Activated CD8-positive, alpha-beta memory T cell treated with anti-CD3 and anti-CD28 coated beads, Interleukin-2, amount 50 U/mL, for 48 hours (primary cell): Measurements from ENCODE around the gene PCDHAC2.

ENCODE experiments used
- DNase-seq: peaks from one replicate; pipeline ENCODE4 v3.0.0-alpha.2; 2020

Gene PCDHAC2

GRCh38 chr5:140966293-140967225 is at the start of gene PCDHAC2:
PCDHAC2 (plus strand) TSS chr5:140966476; CDS start chr5:140966767, 291 bp downstream.
- DNase-seq, result no peak

- no peak for DNase-seq
These were observed 42.7 kb upstream of the PCDHAC2 start for GRCh38 chr5:140923601-140924000.

DNA sequence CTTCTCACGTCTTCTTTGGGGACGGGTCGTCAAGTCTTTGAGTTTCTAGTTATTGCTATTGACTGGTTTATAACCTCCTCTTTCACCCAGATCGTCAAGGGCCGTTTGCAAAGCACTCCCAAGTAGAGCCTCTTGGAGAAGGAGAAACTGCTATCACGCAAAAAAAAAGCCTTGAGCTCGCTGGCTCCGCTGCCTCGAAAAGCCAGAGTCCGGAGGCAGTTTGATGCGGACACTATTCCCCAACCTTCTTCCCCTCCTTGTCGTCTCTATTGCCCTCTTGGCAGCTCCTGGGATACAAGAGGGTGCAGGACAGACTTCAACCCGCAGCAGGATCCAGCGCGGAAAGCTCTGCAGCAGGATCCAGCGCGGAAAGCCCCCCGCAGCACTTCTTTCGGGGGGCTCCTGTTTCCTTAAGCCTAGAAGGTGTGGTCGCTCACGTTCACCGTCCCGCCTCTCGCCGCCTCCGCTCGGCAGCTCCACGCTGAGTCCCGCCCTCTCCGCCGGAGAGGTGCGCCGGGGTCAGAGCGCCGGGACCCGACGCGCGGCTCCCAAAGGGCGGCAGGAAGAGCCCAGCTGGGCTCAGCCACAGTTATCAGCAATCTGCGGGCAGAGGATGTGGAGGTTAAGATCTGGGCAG is 40.4 kb upstream of the PCDHAC2 start, which contains the start of gene PCDHAC1:
PCDHAC1 (plus strand) TSS at position 494 of the 637 bp plus-strand sequence. CDS start 594 bp downstream, outside the sequence.
- DNase-seq, result no peak

- DNase-seq, result peak; percentile 69
These were observed 39.6 kb upstream of the PCDHAC2 start for GRCh38 chr5:140926443-140927227.

DNA sequence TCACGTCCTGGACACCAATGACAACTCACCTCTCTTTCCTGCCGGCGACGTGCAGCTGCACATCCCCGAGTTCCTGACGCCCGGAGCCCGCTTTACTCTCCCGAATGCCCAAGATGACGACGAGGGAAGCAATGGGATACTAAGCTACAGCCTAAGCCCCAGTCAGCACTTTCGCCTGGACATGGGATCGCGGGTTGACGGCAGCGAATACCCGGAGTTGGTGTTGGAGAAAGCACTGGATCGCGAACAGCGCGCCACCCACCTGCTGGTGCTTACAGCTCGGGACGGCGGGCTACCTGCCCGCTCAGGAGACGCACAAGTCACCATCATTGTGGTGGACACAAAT is 39.1 kb upstream of the PCDHAC2 start:
- no peak for DNase-seq

- DNase-seq, result no peak
These were observed 31.2 kb upstream of the PCDHAC2 start for GRCh38 chr5:140934964-140935606.

- DNase-seq, result no peak
These were observed 19.7 kb upstream of the PCDHAC2 start for GRCh38 chr5:140946578-140946977.

DNA sequence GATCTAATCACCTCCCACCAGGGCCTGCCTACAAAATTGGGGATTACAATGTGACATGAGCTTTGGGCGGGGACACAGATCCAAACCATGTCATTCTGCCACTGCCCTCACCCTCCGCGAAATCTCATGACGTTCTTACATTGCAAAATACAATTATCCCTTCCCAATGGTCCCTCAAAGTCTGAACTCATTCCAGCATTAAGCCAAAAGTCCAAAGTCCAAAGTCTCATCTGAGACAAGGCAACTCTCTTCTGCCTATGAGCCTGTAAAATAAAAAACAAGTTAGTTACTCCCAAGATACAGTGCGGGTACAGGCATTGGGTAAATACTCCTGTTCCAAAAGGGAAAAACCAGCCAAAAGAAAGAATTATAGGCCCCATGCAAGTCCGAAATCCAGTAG is 14.6 kb upstream of the PCDHAC2 start:
- DNase-seq, result no peak

DNA sequence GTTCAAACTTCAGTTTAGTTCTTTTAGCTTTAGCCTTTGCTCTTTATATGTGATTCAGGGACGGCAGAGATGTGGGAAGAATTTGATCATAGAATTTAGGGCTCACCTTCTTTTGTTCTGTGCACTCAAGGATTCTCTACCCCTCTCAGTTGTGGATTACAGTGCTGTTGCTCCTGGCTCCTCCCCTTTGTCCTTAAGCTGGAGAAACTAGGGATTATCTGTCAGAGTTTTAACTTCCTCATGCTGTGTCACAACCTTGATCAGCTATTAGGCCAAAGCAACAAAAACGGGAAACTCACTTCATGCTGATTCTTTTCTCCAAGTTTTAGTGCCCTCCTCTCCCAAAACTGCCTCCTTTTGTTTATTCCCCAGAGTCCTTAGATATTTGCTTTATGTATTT is 13.0 kb upstream of the PCDHAC2 start:
- no peak for DNase-seq

GRCh38 chr5:140962190-140962589 is 4.1 kb upstream of the PCDHAC2 start:
- no peak for DNase-seq

- no peak for DNase-seq
These were observed 1.9 kb upstream of the PCDHAC2 start for GRCh38 chr5:140964356-140964755.

DNA sequence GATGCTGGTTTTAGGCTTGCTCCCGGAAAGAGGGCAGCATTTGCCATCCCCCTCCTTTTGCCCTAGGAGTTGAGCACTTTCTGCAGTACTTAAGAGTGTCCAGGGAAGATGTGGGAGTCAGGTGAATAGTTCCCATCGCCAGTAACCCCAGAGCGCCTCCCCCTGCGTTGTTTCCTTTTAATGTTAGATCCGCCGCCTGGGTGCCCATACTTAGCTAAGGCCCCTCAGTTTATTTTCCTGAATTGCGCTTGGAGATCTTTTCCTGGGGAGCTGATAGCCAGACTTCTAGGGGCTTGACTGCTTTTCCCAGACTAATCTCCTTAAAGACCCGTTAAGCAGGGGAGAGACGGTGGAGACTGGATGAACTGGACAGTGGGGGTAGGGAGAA is 377 bp upstream of the PCDHAC2 start:
- no peak for DNase-seq

DNA sequence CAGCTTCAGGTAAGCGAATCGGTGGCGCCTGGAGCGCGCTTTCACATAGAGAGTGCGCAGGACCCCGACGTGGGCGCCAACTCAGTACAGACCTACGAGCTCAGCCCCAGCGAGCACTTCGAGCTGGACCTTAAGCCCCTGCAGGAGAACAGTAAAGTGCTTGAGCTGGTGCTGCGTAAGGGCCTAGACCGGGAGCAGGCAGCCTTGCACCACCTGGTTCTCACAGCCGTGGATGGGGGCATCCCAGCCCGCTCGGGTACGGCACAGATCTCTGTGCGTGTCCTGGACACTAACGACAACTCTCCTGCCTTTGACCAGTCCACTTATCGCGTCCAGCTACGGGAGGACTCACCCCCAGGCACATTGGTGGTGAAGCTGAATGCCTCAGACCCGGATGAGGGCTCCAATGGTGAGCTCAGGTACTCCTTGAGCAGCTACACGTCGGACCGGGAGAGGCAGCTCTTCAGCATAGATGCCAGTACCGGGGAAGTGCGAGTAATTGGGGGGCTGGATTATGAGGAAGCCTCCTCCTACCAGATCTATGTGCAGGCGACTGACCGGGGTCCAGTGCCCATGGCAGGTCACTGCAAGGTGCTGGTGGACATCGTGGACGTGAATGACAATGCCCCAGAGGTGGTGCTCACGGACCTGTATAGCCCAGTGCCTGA is 1.1 kb downstream of the PCDHAC2 start:
- DNase-seq, result no peak

GRCh38 chr5:140969880-140970279 is 3.6 kb downstream of the PCDHAC2 start:
- DNase-seq, result no peak

DNA sequence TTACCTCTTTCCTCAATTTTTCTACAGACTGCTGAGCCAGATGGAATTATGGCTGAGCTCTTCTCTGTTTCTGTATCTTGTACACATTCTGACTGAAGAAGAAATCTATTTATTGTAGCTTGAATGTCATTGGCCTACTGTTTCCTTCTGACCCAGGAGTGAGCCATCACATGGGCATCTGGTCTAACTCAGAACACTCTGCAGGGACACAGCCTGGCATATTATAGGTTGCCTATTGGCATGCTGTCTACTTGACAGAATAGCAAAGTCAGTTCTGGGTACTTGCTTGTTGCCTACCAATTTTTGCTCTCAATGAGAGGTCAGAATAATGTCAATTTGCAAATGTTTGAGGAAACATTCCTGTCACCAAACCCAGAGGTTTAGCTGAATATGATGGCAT is 7.3 kb downstream of the PCDHAC2 start:
- no peak for DNase-seq

DNA sequence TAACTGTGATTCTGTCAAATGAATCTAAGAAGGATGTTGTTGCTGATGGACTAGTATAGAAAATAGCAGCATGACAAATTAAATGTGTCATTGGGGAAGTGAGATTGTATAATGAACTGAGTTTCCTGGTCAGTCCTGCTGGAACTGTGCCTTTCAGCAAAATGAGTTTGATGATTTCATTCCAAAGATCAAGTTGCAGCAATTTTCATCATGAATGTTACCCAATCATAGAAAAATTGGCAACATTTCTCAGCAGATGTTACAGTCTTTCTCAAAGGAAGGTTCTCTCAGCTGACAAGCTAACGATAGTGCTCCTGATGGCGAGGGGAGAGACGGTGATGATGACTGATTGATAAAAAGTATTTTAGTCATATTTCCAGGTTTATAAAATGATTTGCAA is 10.7 kb downstream of the PCDHAC2 start:
- no peak for DNase-seq

DNA sequence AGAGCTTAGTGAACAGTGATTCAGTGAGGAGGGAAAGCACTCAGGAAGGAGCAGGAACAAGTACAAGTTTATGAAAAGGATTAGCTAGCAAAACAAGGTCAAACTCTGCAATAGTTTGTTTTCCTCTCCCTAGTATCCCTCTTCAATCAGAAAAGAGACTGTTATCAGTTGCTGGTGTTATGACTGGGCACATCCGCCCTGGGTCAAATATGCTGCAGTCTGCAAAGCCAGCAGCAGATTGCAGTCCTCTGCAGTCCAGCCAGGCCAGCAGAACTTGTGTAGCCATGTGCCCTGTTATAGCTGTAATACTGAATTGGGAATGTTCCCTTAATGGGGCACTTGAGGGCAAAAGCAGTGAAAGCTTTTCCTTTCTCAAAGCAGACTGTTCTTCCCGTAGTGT is 12.0 kb downstream of the PCDHAC2 start:
- no peak for DNase-seq

DNA sequence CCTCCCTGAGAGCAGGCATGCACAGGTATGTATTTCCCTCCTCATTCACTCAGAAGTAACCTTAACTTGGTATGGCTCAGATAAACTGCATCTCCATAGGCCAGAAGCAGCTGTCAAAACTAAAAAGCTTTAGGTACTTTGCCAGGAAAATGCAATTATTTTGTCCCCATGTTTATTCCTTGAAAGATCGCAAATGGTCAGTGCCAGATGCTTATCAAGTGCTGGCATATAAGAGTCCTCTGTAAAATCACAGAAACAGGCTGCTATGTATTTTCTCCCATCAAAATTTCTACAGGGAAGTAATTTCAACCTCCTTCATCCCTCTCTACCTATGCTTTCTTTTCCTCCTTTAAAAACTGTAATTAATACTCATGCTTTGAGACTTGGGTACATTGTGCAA is 12.7 kb downstream of the PCDHAC2 start:
- DNase-seq, result no peak

DNA sequence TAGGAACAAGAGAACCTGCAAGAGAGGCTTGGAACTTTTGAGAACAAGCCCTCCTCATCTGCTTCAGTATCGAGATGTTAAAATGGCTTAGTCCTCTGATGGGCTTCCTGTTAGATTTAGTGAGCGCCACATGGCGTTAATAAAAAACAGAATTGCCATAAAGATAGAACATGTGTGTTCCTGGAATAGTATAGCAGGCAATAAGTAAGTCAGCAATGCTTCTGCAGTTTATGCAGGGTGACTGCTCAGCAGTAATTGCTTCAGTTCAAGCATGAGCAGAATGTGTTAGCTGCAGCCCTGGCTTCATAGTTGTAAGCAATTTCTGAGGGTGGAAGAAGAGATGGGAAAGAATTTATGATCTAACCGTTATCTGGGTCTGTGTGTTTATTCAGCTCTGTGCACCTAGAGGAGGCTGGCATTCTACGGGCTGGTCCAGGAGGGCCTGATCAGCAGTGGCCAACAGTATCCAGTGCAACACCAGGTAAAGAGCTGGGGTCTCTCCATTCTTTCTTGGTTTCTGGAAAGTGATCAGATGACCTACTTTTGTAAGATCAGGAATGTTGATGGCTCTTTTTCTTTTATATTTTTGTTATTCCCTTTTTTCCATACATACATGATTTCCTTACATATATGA is 15.9 kb downstream of the PCDHAC2 start:
- no peak for DNase-seq

DNA sequence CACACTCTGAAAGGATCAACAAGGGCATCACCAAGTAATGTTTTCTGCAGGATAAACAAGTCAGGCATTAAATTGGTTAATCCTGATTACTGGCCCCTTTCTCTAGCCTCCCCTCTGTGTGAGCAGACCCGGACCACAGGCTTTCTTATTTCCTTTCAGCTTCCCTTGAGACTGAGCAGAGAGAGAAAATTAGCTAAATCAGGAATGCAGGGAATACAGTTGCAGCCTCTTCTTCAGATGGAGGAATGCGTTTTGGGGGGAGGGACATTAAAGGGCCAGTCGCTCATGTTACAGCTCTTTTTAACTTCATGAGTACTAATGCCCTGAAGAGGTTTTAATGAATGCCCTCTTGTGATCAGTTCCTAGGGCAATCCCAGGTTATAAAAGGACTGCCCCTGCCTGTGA is 19.8 kb downstream of the PCDHAC2 start:
- no peak for DNase-seq

GRCh38 chr5:140988100-140988499 is 21.8 kb downstream of the PCDHAC2 start:
- no peak for DNase-seq

DNA sequence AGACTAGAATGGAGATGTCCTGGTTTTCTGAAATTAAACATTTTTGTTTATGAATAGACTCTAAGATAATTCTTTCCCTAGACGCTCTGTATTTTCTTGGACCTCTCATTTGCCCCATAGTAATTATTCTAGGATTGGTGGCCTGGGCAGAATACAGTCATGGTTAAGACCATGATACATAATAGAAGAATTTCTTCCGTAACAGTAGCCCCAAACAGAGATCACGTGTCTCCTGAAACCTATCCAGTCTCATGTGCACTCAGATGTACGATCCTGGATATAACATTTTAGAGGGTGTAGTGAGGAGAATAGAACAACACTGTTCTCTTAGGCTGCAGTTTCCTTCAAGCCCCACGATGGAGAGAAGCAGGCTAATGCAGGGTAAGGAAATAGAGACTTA is 22.3 kb downstream of the PCDHAC2 start:
- no peak for DNase-seq
